ENCODE data around the gene ARRB1.

Gene ARRB1

GRCh38 chr11:75223954-75224643 is 127.4 kb downstream of the ARRB1 start:
- no peak for DNase-seq (ENCODE audit: low spot score)

GRCh38 chr11:75219869-75220268 is 131.6 kb downstream of the ARRB1 start:
- DNase-seq (ENCODE audit: low spot score), result no peak

GRCh38 chr11:75214843-75215242 is 136.6 kb downstream of the ARRB1 start:
- DNase-seq (ENCODE audit: low spot score), result no peak

GRCh38 chr11:75214411-75214821 is 137.0 kb downstream of the ARRB1 start:
- peak; percentile 84 for DNase-seq (ENCODE audit: low spot score)
